Right lobe of liver (tissue), 4 donors: Measurements from ENCODE around the gene TIMM29.

Source experiments
- CTCF ChIP-seq, 4 donors: fragments of 200-600 bp in 3 of 4; fragments of 450-650 bp in 1 of 4; IDR thresholded peaks; one replicate each; pipeline versions ENCODE4 v1.5.1 to v1.8.0; 2016 to 2022; ENCODE audit warnings: antibody characterized with exemption in 4 of 4, mild to moderate bottlenecking in 2 of 4
- POLR2A ChIP-seq: fragments of 450-650 bp; IDR thresholded peaks from one replicate; pipeline ENCODE4 v1.6.1; 2017; ENCODE audit warnings: antibody characterized with exemption, mild to moderate bottlenecking
- donor health status: DM: no; HTN: no; CAD: no.
- donor health status: DM: no; HTN: no; CAD: no.
- donor health status: DM: no; HTN: yes; CAD: no.

GRCh38 chr19:10882108-10882457, 46.5 kb upstream of the TIMM29 start:
- TF ChIP-seq CTCF (IDR thresholded peaks at IDR 0.05) (no peak), POLR2A (no peak)
